ENCODE results near the gene TNRC6C. TPM values are rescaled to one million over a fixed set of nuclear protein-coding genes. Genes with fewer than 3 reads are reported as not detected.

Gene TNRC6C
- total and polyA plus RNA-seq, 2 of the 13 experiments (the other 11 are each of a cell fraction or from before 2014, with no cell fraction given), result 0.66 to 4.9 TPM

- TF ChIP-seq PAXIP1 (CRISPR knock-in tag; conservative IDR thresholded peaks at IDR 0.05) (peak; percentile 87), MZF1 (CRISPR knock-in tag; IDR thresholded peaks at IDR 0.05; ENCODE audit: borderline replicate concordance) (no peak), ZNF75D (CRISPR knock-in tag; IDR thresholded peaks at IDR 0.05; ENCODE audit: borderline replicate concordance) (no peak), MLX (CRISPR knock-in tag; IDR thresholded peaks at IDR 0.05) (peak; percentile 86; the same call in 1 of the 2 replicates), POLR2AphosphoS5 (IDR thresholded peaks at IDR 0.05; ENCODE audit: low read depth, low read length) (peak; percentile 21; the same call in 1 of the 2 replicates), ARHGAP35 (CRISPR knock-in tag; IDR thresholded peaks at IDR 0.05; ENCODE audit: borderline replicate concordance) (no peak; the same call in 1 of the 2 replicates), ZNF468 (CRISPR knock-in tag; IDR thresholded peaks at IDR 0.05) (no peak), ZNF296 (CRISPR knock-in tag; conservative IDR thresholded peaks at IDR 0.05) (no peak), SETDB1 (CRISPR knock-in tag; IDR thresholded peaks at IDR 0.05; ENCODE audit: borderline replicate concordance) (0 out of 2 replicates have a peak, but pooled peaks have one; percentile 17), PHF8 (CRISPR knock-in tag; IDR thresholded peaks at IDR 0.05) (no peak), HDAC6 (IDR thresholded peaks at IDR 0.05; ENCODE audit: low read depth, low read length) (no peak), BCLAF1 (IDR thresholded peaks at IDR 0.05) (no peak), MTA1 (CRISPR knock-in tag; IDR thresholded peaks at IDR 0.05; ENCODE audit: borderline replicate concordance) (no peak), ZNF136 (CRISPR knock-in tag; IDR thresholded peaks at IDR 0.05; ENCODE audit: low read depth) (peak; percentile 60; the same call in 1 of the 2 replicates), ZNF414 (CRISPR knock-in tag; IDR thresholded peaks at IDR 0.05) (no peak), SOX5 (CRISPR knock-in tag; IDR thresholded peaks at IDR 0.05; ENCODE audit: borderline replicate concordance) (peak; percentile 61), CREM (IDR thresholded peaks at IDR 0.05) (no peak), CREM (CRISPR knock-in tag; IDR thresholded peaks at IDR 0.05) (no peak), ZNF264 (CRISPR knock-in tag; IDR thresholded peaks at IDR 0.05) (no peak), GABPA (IDR thresholded peaks at IDR 0.05; ENCODE audit: low read depth, low read length) (peak; percentile 44; the same call in 1 of the 2 replicates), GABPA (CRISPR knock-in tag; IDR thresholded peaks at IDR 0.05; ENCODE audit: low read depth) (peak; percentile 90), ZSCAN25 (CRISPR knock-in tag; IDR thresholded peaks at IDR 0.05) (peak; percentile 97), SMAD9 (CRISPR knock-in tag; IDR thresholded peaks at IDR 0.05) (no peak)
These were observed 172.1 kb downstream of the TNRC6C start, which contains the start of gene TMC8 (continued) for GRCh38 chr17:78130437-78131101.
